Stimulated activated CD8-positive, alpha-beta memory T cell treated with anti-CD3 and anti-CD28 coated beads, Interleukin-12 subunit alpha, Interleukin-12 subunit beta, amount 100 ng/mL, for 24 hours (primary cell): ENCODE measurements around the gene RTN4RL1.

Source experiments
- DNase-seq: peaks from one replicate; pipeline ENCODE4 v3.0.0-alpha.2; 2020; ENCODE audit errors: extremely low read depth

RTN4RL1 gene

DNA sequence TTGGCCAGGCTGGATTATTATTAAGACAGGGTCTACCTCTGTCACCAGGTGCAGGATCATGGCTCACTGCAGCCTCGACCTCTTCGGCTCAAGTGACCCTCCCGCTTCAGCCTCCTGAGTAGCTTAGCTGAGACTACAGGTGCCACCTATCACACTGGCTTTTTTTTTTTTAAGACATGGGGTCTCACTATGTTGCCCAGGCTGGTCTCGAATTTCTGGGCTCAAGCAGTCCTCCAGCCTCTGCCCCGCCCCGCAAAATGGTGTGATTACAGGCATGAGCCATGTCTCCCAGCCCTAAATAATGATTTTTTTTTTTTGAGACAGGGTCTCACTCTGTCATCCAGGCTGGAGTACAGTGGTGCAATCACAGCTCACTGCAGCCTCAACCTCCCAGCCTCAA is 22.5 kb upstream of the RTN4RL1 start:
- DNase-seq = no peak

DNA sequence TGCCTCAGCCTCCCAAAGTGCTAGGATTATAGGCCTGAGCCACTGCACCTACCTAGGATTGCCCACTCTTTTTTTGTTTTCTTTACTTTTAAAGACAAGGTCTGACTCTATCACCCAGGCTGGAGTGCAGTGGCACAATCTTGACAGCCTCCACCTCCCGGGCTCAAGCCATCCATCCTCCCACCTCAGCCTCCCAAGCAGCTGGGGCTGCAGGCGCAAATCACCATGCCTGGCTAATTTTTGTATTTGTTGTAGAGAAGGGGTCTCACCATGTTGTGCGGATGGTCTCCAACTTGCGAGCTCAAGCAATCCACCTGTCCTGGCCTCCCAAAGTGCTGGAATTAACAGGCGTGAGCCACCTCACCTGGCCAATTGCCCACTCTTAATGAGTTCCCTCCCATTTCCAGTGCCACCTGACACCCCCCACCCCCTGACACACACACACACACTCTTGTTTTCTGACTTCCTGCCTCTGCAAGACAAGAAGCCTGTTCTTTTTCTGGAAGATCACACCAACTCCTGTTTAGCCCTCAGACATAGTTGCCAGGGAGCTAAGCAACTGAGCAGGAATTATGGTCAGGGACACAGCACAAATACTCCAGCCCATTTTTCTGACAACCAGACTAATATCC is 19.2 kb upstream of the RTN4RL1 start:
- no peak for DNase-seq

DNA sequence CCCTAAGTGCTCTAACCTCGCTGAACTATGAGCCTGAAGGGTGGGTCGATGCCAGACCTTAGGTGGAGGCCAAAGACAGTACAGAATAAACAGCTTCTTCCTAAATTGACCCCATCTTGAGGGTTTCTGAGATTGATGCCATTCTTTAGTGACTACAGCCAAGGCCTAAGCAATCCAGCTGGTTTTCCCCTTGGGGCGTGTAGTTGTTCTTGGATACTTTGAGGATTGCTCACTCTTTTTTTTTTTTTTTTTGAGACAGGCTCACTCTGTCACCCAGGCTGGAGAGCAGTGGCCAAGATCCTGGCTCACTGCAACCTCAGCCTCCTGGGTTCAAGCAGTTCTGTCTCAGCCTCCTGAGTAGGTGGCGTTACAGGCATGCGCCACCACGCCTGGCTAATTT is 18.7 kb upstream of the RTN4RL1 start:
- no peak for DNase-seq

DNA sequence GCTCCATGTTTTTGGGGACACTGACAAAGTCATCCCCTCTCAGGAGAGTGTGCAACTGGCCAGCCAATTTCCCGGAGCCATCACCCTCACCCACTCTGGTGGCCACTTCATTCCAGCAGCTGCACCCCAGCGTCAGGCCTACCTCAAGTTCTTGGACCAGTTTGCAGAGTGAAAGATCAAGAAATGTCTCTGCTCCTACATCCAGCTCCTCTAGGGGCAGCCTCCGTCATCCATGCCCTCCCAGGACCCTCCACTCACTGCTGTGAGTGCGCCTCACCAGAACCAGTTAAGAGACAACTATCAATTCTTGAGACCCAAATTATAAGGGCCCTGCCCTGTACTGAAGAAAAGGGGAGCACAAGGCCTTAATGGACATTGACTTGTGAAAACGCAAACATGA is 17.8 kb upstream of the RTN4RL1 start:
- no peak for DNase-seq

DNA sequence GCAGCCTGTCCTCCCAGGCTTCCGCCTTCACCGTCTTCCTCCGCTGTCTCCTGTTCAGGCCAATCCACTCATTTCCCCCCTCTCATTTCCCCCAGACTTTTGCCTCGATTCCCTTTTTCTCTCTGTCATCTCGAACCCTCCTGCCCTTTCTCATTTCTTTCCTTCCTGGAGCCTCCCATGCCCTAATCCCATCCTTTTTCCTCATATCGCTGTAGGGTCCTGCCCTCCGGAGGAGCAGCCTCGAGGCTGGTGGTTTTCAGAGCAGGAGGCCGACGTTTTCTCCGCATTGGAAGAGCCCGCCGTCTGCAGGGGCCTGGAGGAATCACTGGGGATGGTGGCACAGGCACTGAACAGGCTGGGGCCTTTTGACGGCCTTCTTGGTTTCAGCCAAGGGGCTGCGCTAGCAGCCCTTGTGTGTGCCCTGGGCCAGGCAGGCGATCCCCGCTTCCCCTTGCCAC is 17.3 kb upstream of the RTN4RL1 start:
- no peak for DNase-seq

DNA sequence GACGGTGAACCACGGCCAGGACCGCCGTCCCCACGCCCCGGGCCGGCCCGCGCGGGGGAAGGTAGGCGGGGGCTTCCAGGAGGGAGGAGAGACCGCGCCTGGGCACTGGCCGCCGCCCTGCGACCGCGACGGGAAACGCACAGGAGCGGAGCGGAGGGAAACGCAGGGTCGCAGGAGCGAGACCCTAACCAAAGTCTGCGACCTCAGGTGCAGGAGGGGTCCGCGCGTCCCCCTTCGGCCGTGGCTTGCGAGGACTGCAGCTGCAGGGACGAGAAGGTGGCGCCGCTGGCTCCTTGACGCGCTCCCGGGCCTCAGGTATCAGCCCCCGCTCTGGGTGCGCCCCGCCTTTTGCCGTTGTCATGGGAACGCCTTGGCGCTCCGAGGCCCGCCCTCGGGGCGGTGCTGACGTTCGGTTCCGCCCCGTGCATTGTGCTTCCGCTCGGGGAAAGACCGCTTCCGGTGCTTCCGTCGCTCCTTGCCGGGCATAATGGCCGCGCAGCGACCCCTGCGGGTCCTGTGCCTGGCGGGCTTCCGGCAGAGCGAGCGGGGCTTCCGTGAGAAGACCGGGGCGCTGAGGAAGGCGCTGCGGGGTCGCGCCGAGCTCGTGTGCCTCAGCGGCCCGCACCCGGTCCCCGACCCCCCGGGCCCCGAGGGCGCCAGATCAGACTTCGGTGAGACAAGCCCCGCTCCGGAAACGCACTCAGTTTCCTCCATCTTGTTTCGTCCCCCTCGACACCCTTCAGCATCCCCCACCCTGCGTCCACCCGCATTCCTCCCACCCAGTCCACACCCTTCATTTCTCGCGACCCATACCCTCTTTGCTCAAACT is 16.6 kb upstream of the RTN4RL1 start, which contains the start of gene OVCA2:
TSS of gene OVCA2 (plus strand) at position 462 of the 829 bp plus-strand sequence. CDS start at position 488, 26 bp downstream.
- peak; percentile 92 for DNase-seq

DNA sequence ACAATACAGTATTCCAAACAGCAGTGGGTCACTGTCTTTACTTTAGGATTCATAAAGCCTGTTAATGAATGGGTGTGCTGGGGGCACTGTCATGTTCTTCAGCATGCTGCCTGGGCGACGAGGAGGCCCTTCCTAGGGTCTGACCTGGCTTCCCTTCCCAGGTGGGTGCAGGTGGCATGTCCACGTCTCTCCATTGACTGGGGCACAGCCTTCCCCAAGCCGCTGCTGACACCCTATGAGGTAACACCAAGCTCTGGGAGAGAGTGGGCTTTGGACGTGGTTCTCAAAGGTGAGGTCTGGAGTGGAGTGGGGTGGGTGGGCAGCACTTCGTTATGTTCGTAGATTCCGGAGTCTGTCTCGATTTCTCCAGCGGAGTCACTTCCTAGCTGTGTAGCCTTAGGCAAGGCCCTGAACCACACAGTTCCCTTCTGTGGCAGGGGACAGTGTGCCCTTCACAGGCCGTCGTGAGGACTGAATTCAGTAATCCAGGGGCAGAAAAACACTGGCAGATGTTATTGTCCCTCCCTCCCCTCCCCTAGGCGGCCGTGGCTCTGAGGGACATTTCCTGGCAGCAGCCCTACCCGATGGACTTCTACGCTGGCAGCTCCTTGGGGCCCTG is 15.9 kb upstream of the RTN4RL1 start:
- DNase-seq = no peak

DNA sequence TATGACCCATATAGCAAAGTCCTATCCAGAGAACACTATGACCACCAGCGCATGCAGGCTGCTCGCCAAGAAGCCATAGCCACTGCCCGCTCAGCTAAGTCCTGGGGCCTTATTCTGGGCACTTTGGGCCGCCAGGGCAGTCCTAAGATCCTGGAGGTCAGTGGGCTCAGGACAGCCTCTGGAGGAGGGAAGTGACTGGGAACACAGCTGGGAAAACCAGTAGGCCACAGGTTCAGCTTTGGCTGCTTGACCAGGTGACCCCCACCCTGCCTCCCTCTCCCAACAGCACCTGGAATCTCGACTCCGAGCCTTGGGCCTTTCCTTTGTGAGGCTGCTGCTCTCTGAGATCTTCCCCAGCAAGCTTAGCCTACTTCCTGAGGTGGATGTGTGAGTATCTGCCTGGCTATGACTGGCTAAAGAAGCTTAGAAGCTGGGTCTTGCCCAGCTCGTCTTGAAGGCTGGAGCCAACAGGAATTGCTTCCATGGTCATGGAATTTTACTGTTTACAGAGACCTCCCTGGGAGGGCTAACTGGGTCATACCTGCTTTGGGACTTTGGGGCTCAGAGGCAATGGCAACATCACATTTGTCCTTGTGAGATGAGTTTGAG is 15.2 kb upstream of the RTN4RL1 start:
- no peak for DNase-seq

DNA sequence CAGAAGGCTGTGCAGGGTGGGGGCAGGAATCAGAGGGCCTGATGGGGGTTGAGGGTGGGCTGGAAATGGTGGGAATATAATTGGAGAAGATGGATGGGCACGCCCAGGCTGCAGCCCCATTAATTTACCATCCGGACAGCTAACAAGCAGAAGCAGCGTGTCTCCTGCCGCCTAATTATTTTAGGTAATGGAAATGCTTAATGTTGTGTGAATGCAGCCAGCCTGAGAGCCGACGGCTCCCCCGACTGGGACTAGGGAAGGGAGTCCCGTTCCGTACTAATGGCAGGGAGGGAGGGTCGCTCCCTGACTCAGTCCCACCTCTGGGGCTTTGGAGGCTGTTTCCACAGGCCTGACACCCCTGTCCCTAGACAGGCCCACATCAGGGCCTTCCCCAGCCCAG is 12.0 kb upstream of the RTN4RL1 start:
- DNase-seq = no peak

DNA sequence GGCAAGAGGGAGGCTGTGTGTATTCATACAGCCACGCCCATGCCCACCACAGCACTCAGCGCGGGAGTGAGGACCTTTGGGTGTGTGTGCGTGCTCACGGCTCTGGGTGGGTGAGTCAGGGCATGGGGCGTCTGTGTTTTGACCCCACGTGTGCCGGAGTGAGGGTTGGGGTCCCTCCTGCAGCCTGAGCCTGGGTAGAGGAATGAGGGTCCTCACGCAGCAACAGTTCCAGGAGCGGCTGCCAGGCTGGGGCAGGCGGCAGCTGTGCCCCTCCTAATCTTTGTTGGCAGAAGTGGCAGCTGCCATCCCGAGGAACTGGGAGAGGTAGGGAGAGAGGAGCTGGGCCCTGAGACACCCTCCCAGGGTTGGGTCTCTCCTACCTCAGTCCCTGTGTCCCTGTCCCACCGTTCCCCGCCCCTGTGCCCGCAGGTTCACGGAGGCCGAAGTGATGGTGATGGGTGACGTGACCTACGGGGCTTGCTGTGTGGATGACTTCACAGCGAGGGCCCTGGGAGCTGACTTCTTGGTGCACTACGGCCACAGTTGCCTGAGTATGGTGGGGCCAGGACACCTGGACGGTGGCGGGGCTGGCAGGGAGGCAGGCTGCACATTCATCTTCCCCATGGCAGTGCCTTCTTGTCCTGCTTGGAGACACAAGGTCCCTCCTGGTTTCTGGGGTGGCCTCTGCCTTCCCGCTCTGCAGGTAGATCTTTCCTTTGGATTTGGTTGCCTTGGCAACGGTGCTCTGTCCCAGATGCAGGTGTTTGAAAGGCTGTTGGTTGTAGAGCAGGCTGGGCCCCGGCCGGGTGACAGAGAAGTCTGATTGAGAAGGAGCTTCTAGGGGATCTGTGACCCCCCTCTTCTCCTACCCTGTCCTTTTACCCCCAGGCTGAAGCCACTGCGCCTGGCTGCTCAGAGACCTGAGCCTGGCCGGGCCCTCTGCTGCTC is 10.7 kb upstream of the RTN4RL1 start:
- no peak for DNase-seq

DNA sequence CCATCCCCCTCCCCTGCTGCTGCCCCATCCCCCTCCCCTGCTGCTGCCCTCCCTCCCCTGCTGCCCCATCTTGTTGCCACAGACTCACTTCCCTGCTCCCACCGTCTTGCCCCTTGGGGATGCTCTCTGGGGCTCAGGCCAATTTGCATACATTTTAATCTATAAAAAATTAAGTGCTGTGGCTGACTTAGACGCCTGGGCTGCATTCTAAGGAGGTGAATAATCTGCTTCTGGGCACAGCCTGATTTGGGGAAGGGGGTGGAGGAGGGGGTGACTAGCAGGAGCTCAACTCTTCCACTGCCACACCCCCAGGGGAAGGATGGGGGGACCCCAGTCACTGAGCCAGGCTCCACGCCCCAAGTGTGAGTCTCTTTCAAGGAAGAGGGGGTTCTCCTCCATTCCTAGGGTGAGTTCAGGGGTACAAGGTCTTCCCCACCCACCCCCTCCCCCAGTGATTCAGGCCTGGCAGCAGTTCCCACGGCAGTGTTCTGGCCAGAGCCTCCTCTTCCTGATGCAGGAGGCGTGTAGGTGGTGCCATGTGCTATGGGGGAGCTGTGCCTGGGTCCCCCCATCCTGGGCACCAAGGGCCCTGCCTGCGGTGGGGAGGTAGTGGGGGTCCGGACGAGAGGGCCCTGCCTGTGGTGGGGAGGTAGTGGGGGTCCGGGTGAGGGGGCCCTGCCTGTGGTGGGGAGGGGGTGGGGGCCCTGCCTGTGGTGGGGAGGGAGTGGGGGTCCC is 9.8 kb upstream of the RTN4RL1 start:
- DNase-seq = no peak

DNA sequence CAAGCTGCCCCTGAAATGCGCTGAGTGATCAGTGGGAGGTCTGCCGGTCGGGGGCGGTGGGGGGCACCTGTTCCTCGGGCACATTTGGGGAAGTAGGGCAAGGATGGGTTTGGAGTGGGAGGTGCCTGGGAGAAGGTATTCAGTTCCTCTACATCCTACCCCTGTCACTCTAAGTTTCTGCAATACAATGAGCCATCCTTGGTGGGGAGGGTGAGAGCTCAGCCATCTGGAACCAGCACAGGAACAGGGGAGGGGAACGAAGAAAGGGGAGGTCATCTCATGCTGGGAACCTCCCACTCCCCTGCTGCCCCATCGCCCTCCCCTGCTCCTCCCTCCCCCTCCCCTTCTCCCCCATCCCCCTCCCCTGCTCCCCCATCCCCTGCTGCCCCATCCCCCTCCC is 9.0 kb upstream of the RTN4RL1 start:
- DNase-seq = no peak

DNA sequence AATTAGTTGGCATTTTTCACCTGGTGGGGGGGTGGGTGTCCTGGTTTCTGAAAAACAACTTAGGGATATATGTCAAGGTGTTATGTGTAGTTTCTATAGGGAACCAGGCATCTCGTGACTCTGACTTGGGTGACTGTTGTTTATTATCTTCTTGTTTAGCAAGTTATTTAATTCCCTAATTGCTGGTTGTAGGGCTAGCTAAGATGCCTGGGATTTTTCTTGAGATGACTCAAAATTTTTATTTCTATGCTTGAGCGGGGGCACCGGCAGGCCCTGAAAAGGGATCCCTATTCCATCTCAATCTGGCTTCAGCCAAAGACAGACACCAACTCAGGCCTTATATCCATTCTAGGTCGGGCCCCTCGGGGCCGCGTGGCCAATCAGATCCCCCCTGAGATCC is 8.0 kb upstream of the RTN4RL1 start:
- DNase-seq = no peak

DNA sequence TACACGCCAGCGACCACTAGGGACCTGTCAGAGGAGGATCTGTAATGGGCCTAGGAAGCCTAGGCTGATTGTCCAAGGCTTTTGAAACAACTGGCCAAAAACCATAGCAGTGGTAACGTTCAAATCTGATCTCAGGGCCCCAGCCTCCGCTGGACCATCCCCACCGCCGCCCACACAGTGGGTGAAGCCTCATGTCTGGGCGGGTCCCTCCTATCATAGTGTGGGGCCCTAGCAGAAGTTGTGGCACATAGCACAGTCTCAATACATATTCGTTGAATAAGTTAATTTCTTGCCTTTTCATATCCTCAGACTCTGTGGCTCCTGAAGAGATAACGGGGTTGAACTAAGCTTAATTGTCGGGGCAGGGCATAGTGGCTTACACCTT is 5.6 kb upstream of the RTN4RL1 start:
- DNase-seq = no peak

DNA sequence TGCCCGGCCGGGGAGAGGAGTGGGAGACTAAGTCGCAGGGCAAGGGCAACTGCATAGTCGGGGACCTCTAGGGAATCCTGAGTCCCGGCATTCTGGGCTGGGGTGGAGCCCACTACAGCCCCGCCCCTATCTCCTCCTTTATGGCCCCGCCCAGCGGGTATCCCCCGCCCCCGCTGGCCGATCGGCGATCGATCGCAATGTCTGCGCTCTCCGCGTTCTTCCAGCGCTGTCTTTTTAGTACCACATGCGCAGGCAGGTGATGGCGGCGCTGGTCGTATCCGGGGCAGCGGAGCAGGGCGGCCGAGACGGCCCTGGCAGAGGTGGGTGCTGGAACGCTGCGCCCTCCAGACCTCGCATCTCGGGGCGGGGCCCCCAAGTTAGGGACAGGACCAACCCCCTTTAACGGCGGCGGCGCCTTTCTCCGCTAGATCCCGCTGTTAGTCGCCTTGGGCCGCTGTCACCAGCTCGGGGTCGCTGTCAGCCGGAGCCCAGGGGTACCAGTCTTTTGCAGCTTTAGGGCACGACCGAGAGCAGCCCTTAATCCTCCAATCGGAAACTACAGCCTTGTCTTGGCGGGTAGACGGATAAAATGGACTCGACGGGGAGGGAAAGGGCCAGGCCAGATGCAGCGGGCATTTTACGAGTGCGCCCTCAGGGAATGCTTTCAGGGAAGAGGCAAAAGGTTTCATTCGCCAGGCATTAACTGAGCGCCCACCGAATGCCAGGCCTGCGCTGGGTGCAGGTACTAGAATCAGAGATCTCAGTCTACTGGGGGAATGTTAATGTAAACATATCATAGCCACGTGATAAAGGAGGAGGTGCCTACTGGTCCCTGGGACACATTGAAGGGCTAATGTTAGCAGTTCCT is 5.0 kb upstream of the RTN4RL1 start, which contains the start of gene DPH1:
TSS of gene DPH1 (plus strand) at position 243 of the 868 bp plus-strand sequence. CDS start at position 260, 17 bp downstream.
- DNase-seq = peak; percentile 73

DNA sequence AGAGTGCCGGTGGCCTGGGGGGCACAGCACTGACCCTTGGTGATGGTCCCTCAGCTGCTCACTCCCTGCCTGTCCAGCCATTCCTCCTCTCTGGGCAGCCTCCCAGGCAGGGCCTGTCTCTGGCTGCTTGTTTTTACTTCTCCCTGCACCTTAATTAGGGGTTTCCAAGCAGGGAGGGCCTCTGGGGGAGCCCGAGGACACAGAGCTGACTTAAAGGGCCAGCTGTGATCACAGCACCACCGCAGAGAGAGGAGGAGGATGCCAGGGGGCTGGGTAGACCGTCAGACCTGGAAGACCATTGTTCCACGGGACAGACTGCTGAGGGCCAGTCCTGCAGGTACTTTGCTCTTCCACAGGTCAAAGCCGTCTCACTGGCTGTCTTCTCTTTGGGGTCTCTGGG is 3.6 kb upstream of the RTN4RL1 start:
- DNase-seq = no peak

DNA sequence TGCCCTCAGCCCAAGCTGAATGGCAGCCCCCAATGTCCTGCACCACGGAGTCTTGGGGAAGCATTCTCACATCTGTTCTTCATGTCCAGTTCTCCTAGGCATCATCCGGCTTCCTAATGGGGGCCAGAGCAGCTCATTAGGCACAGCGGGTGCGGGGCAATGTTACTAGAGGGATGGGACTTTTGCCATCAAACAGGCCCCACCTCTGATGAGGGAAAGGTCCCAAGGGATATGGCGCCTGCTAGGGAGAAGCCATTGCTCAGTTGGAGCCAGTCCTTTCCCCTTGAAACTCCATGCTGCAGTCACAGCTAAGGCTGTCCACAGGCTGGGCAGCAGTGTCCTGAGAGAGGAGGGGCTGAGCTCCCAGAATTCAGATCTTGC is 3.1 kb upstream of the RTN4RL1 start:
- no peak for DNase-seq

DNA sequence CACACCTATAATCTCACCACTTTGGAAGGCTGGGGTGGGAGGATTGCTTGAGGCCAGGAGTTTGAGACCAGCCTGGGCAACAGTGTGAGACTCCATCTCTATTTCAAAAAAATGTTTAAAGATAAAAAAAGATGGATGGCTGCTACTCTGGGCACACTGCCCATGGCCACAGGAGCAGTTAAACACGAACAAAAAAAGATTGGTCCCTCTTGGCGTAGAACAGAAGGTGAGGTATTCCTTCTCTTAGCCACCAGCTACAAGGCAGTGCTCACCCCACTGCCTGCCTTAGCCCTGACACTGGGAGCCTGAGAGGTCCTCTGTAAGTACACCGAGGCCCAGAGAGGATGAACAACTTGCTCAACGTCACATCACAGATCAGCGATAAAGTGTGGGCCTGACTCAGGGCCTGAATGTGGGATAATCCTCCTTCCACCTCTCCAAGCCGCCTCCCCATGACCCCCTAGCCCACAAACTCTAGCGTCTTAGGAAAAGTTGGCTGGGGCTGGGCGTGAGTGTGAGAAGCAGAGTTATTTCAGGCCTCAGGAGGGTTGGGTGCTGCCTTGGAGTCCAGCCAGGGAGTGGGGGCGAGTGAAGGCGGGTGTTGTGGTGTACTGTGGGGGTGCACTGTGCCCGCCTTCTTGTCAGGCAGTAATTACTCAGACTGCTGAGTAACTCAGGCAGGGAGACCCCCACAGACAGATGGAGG is 2.5 kb upstream of the RTN4RL1 start:
- no peak for DNase-seq
